Heart right ventricle (tissue), 16 donors: ENCODE data around the gene FAM136A. TPM values are rescaled to one million over a fixed set of nuclear protein-coding genes. Genes with fewer than 3 reads are reported as not detected.
A peak's percentile ranks its signal among the peaks of the same experiment; 100 is the strongest.

Experiments
- ATAC-seq, 8 donors: fragments of 200-7000 bp; cut with Tn5 transposase; one replicate each; pipeline ENCODE4 v1.9.1; 2020; ENCODE audit warnings: mild to moderate bottlenecking in 8 of 8, moderate library complexity in 8 of 8, moderate number of reproducible peaks in 1 of 8
- DNase-seq, 2 donors: peaks; one replicate each; pipeline ENCODE4 v3.0.0-alpha.2; 2020
- H3K27ac ChIP-seq, 10 donors: fragments of 200-600 bp; sonication (generic) in 2 of 10; one replicate each; pipeline versions ENCODE4 v1.5.0 to v1.8.0; 2020 to 2022; ENCODE audit warnings: mild to moderate bottlenecking in 3 of 10
- H3K27me3 ChIP-seq, 7 donors: fragments of 200-600 bp; one replicate each; pipeline ENCODE4 v1.8.0; 2021 to 2022; ENCODE audit warnings: mild to moderate bottlenecking in 2 of 7
- H3K36me3 ChIP-seq, 9 donors: fragments of 200-600 bp; sonication (generic) in 1 of 9; one replicate each; pipeline versions ENCODE4 v1.5.0 to v1.8.0; 2020 to 2022; ENCODE audit warnings: mild to moderate bottlenecking in 2 of 9
- H3K4me1 ChIP-seq, 9 donors: fragments of 200-600 bp; sonication (generic) in 1 of 9; one replicate each; pipeline versions ENCODE4 v1.5.0 to v1.8.0; 2020 to 2022; ENCODE audit warnings: mild to moderate bottlenecking in 4 of 9
- H3K4me3 ChIP-seq, 10 donors: fragments of 200-600 bp; sonication (generic) in 2 of 10; one replicate each; pipeline versions ENCODE4 v1.5.0 to v1.8.0; 2020 to 2022; ENCODE audit warnings: mild to moderate bottlenecking in 7 of 10, moderate library complexity in 2 of 10
- H3K9me3 ChIP-seq, 11 donors: fragments of 200-600 bp in 10 of 11; sonication (generic) in 2 of 11; one replicate each; pipeline versions ENCODE4 v1.5.0 to v1.8.0; 2013 to 2022; ENCODE audit warnings: mild to moderate bottlenecking in 2 of 11, control low read depth in 1 of 11, moderate library complexity in 1 of 11
- WGBS, 2 donors: extraction: QIAGEN DNeasy Blood & Tissue Kit; methylation state at CpG; one replicate each; pipeline ENCODE4 v1.1.7; 2013; ENCODE audit warnings: inconsistent platforms in 1 of 2; 5-methylcytosine and 5-hydroxymethylcytosine counted together
- intact Hi-C, 10 donors: fragments of 100-400 bp; cut with DNase I; formaldehyde crosslinking; loops; one replicate each; pipeline versions ENCODE4 v1.11.1 to v1.14.2; 2022
- polyA plus RNA-seq, 2 donors: library from polyadenylated mRNA; stranded (reverse); fragments of 200-250 nt; gene quantifications; one replicate each; pipeline ENCODE4 v1.2.3, GENCODE V29; 2013
- total RNA-seq, 10 donors: library from RNA; stranded (reverse); fragmentation: NEBNext Ultra II Directional in 3 of 10; extraction: Animal tissue kit (Norgen Biotek cat#: 25700) in 3 of 10; gene quantifications; one replicate each; pipeline versions ENCODE4 v1.2.1 to v1.2.4, GENCODE V29; 2021 to 2023
- TF ChIP-seq, protein P1 (sequence below), 9 donors: fragments of 200-600 bp; sonication (generic) in 2 of 9; IDR thresholded peaks; one replicate each; pipeline versions ENCODE4 v1.5.0 to v1.8.0; 2021 to 2022; ENCODE audit warnings: antibody characterized with exemption in 9 of 9, mild to moderate bottlenecking in 5 of 9, moderate library complexity in 1 of 9
- donor health status: Arrhythmogenic right ventricular cardiomyopathy.
- donor health status: ischemic (EF 13 %, LVEDD 7.1; RV severe dilation, severe dysfunction).
- donor health status: healthy with polysubstance abuse.
- donor health status: DM: no; HTN: yes; CAD: no.
- donor health status: DM: no; HTN: no; CAD: no.
- donor health status: ischemic (EF 25% LVEDD 6.9; RV normal size, moderate dysfunction).
- donor health status: ischemic (EF 25% LVEDD 5.7; RV mildly dilated, moderate dysfunction).
- donor health status: healthy.
- donor health status: DM: yes; HTN: yes; CAD: no.
- donor health status: Ischemic cardiomyopathy.
- donor health status: ischemic (EF 35%, LVEDD 5.7; RV mildly dilated, moderate dysfunction).
- donor health status: nonischemic (EF 11% LVEDD 7.7; RV severe dilation, severe dysfunction).
- donor health status: DM: yes; HTN: yes; CAD: no.
- donor health status: PGD.
- donor health status: ischemic (EF 29% LVEDD 5.4; RV normal size, mild dysfunction).
- donor health status: nonischemic (EF 23%, LVEDD 6.1; RV moderate dilation, normal function).

The FAM136A gene
- total and polyA plus RNA-seq, 12 donors = 17.6 to 29.2 (median 21.0) TPM

GRCh38 chr2:70344195-70344594 lies 42.3 kb upstream of the FAM136A start:
- H3K27ac ChIP-seq = no peak overlapping the region
- H3K4me3 ChIP-seq = no peak overlapping the region
- DNase-seq = no peak
- no peak for ATAC-seq
- H3K9me3 ChIP-seq = no peaks in the 10 kb centered on the region
- TF ChIP-seq, protein P1, sequence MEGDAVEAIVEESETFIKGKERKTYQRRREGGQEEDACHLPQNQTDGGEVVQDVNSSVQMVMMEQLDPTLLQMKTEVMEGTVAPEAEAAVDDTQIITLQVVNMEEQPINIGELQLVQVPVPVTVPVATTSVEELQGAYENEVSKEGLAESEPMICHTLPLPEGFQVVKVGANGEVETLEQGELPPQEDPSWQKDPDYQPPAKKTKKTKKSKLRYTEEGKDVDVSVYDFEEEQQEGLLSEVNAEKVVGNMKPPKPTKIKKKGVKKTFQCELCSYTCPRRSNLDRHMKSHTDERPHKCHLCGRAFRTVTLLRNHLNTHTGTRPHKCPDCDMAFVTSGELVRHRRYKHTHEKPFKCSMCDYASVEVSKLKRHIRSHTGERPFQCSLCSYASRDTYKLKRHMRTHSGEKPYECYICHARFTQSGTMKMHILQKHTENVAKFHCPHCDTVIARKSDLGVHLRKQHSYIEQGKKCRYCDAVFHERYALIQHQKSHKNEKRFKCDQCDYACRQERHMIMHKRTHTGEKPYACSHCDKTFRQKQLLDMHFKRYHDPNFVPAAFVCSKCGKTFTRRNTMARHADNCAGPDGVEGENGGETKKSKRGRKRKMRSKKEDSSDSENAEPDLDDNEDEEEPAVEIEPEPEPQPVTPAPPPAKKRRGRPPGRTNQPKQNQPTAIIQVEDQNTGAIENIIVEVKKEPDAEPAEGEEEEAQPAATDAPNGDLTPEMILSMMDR (IDR thresholded peaks at IDR 0.05) = no peak
- H3K4me1 ChIP-seq = no peaks in the 10 kb centered on the region
- intact Hi-C loops = loop anchor here in 9 of 10 donors (5.0 to 10.0 kb wide), 6 partner anchors 208 to 441 kb away; partner anchors contain the start of gene TGFA (in 2 of the 9)
- WGBS, 2 donors = 38 to 46% methylated on average over 1 of the region's 1 CpG
- H3K27me3 ChIP-seq = peaks cover 0 to 50% (median 15%) of the 10 kb centered on the region in 7 donors
- H3K36me3 ChIP-seq = no peaks in the 10 kb centered on the region

DNA sequence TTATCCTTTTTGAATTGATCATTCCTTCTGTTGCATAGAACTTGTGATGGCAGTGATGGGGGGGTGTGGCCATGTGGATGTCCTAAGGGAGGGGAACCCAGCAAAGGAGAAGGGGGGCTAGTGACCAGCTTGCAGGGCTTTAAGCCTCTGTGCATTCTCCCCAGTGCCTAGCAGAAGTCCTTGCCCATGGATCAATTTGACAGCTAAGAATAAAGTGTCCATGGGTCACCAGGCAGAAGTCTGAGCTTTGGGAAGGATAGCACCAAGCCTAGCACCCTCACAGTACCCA lies 39.6 kb upstream of the FAM136A start:
- no peaks in the 10 kb centered on the region for H3K4me1 ChIP-seq
- DNase-seq (no peak), ATAC-seq (no peak)
- no peaks in the 10 kb centered on the region for H3K9me3 ChIP-seq
- no peaks in the 10 kb centered on the region for H3K36me3 ChIP-seq
- intact Hi-C loops = loop anchor here (1.0 to 10.0 kb wide), 9 partner anchors 211 to 443 kb away; partner anchors contain the start of gene TGFA (in 2 of the 10)
- TF ChIP-seq, protein P1 (IDR thresholded peaks at IDR 0.05) = no peak
- H3K4me3 ChIP-seq = no peak overlapping the region
- H3K27me3 ChIP-seq = peaks cover 0 to 35% (median 13%) of the 10 kb centered on the region in 7 donors
- H3K27ac ChIP-seq = no peak overlapping the region

DNA sequence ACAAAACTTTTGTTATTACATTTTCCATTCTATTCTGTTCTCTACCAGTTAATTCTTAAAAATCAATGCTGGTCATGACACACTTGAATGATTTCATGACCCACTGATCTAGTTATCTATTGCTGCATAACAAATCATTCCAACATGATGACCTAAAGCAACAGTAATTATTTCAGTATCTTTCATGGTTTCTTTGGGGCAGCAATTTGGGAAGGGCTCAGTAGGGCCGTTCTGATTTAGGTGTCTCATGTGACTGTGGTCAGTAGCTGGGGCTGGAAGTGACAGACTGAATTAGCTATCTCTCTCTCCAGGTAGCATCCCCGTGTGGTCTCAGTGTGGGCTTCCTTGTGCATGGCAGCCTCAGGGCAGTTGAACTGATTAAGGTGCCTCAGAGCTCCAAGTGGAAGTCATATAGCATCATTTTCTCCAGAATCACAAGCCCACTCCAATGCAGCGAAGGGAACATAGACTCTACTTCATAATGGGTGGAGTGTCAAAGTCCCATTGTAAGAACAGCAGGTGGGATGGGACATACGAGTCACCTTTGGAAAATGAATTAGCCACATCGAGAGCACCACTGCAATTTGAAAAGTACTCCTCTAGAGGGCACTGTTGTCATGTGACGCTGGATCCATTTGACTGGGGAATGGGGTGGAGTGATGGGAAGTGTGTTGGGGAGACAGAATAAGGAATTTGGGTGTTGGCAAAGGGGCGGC lies 39.1 kb upstream of the FAM136A start:
- DNase-seq (peak in 1 of 2 donors; percentile 9), ATAC-seq (peak in 7 of 8 donors; percentile 35 to 62 (median 45))
- WGBS, 2 donors = 8% methylated on average over 7 of the region's 7 CpGs
- Histone ChIP-seq H3K36me3 (no peaks in the 10 kb centered on the region), H3K27me3 (peaks cover 0 to 31% (median 18%) of the 10 kb centered on the region in 7 donors), H3K4me1 (no peaks in the 10 kb centered on the region), H3K27ac (no peak overlapping the region), H3K9me3 (no peaks in the 10 kb centered on the region), H3K4me3 (no peak overlapping the region)
- TF ChIP-seq, protein P1 (IDR thresholded peaks at IDR 0.05) = peak; percentile 46 to 87 (median 77)
- intact Hi-C loops = loop anchor here (1.0 to 10.0 kb wide), 9 partner anchors 211 to 444 kb away; partner anchors contain the start of gene TGFA (in 2 of the 10)

DNA sequence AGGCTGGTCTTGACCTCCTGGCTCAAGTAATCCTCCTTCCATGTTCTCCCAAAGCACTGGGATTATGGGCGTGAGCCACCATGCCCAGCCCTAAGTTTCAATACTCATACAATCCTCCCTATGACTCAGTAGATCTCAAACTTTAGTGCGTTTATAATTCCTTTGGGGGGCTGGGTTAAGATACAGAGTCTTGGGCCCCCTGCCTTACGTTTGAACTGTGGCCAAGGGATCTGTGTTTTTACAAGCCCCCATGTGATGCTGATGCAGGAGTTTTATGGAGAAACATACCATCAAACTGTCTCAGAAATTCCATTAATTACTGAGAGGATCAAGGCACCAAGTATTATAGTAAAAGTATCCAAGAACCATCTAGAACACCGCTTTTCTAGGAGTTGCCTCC lies 38.2 kb upstream of the FAM136A start:
- DNase-seq = no peak
- TF ChIP-seq, protein P1 (IDR thresholded peaks at IDR 0.05) = no peak
- 70 to 73% methylated on average over 4 of the region's 4 CpGs for WGBS, 2 donors

More for the DNA sequence above, 38.2 kb upstream of the FAM136A start:
- H3K27me3 ChIP-seq = peaks cover 0 to 27% (median 18%) of the 10 kb centered on the region in 7 donors
- intact Hi-C loops = loop anchor here (1.0 to 10.0 kb wide), 9 partner anchors 212 to 445 kb away; partner anchors contain the start of gene TGFA (in 2 of the 10)
- no peaks in the 10 kb centered on the region for H3K9me3 ChIP-seq
- H3K4me1 ChIP-seq = no peaks in the 10 kb centered on the region
- no peaks in the 10 kb centered on the region for H3K36me3 ChIP-seq
- H3K27ac ChIP-seq = no peak overlapping the region
- H3K4me3 ChIP-seq = no peak overlapping the region
- ATAC-seq = no peak
